GM19397 (cell line): ENCODE measurements around the gene CRYBG1.
"Not testable (repeated sequence)": the region's sequence is repeated elsewhere in the genome, so short reads cannot be mapped to it uniquely, and the experiment has no call there.

Experiments used
- ATAC-seq: cut with Tn5 transposase; IDR thresholded peaks from one replicate; pipeline ENCODE4 v1.9.1; 2021; ENCODE audit warnings: mild to moderate bottlenecking, moderate library complexity; ENCODE audit not compliant: unreplicated experiment

The CRYBG1 gene

DNA sequence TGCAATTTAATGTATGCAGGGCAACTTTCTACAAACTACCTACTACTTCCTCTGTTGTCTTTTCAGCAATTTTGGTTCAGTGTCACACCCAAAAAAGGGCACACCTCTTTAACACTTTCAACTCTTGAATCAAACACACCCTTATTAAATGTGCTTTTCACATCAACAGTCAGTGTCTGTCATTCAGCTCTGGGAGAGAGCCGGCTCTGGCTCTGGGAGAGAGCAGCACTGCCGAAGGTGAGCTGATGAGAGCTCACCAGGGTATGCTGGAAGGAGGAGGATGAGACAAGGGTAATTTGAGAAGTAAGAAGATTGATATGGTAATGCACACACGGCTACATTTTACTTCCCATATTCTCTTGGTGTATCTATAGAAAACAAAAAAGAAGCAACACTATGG lies 134.5 kb downstream of the CRYBG1 start:
- ATAC-seq = no peak

DNA sequence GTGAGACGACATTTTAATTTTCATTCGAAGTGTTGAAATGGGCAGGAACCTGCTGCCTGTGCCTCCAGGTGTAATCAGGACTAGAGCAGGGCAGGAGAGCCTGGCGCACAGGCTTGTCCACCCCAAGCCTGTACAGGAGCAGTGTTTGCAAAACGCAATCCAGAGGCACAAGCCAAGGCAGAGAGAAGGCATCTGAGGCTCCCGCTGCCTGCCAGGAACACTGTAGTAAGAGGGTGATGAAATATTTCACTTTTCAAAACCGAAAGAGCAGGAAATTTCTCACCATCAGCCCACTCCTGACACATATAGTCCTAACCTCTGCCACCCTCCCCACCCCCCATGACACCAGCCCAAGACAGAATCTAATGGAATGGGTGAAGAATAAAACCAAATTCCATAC lies 136.3 kb downstream of the CRYBG1 start:
- no peak for ATAC-seq

DNA sequence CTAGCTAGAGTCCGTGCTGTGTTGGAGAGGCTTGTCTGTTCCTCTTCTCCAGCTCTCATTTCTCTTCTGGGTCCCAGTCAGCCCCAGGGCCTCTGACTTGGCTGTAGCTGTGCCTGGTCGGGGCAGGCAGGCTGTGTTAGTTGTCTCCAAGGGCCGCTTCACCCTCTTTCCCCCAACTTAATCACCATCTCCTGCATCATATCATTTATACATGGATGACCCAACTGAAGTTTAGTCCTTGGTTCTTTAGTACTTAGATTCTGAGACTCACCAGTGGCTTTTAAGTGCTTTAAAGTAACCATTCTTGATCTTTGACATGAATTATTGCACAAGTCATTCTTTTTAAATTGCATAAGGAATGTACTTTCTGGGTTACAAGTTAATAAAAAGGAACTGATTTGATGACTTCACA lies 141.4 kb downstream of the CRYBG1 start:
- no peak for ATAC-seq

DNA sequence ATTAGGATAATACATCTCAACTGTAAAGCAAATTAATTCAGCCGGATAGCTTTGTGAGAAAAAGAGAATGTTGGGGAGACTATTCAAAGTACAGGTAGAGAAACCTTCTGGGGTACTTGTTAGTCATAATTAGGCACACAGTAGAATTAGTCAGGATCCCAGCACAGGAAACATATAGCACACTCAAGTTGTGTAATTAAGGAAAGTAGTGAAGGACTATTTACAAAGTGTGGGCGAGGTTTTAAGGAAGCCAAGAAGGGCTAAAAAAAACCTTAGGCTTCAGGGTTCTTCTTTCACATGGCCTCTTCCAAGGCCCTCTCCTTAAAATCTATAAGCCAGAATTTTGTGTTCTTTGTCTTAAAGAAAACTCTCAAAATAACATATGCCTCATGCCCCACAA lies 142.0 kb downstream of the CRYBG1 start:
- ATAC-seq = no peak

DNA sequence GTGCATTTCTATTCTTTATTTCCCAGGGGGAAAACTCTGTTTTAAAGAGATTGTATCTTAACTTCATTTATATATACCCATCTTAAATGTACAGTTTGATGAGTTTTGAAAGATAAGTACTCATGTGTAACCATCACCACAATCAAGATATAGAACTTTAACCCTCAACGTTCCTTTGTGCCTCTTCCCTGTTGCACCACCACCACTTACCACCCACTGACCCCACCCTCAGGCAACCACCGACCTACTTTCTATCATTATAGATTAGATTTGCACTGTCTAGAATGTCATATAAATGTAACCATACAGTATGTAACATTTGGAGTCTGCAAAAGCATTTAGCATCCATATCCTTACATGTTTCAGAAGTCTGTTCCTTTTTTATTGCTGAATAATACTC lies 147.8 kb downstream of the CRYBG1 start:
- ATAC-seq = no peak

DNA sequence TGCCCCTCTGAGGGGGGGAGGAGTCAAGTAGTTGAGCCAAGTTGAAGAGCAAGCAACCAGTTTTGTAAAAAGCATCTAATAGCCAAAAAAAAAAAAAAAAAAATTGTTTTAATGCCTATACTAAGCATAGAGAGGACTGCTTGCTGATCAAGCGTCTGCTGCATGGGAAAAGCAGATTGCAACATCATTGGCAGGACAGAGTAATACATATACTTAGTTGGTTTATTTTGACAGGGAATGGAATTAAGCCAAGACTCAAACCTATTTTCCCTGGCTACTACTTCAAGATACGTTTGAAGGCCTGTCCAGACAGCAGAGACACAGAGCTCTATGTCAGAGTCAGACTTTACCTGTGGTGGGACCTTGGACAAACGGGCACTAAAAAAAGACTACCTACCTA lies 148.3 kb downstream of the CRYBG1 start:
- no peak for ATAC-seq

DNA sequence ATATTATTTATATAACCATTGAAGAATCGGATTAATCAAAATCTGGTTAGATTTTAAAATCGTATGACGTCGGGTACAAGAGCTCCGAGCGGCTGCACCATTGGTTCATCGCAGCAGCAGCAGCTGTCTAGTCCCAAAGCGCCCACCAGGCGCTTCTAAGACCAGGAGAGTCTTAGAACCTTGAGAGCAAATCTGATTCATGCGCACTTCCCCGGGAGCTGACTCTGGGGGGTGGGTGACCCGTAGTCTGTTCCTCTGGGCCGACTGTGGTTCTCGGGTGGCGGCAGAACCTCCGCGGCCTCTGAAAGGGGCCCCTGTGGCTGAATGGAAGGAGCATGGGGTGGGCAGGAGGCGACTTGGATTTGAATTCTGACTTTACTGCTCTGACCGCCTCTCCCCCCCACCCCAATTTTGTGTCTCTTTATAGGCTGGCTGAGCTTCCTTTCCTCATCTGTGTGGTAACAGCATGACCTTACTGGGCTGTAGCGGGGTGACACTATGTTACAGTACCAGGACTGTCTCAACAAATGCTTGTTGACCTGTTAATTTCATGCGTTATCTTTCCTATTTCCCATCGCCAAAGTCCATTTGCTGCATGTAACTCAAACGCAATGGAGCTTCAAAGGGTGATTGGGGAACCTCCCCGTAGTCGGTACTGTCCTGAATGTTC lies 149.0 kb downstream of the CRYBG1 start:
- ATAC-seq = no peak

DNA sequence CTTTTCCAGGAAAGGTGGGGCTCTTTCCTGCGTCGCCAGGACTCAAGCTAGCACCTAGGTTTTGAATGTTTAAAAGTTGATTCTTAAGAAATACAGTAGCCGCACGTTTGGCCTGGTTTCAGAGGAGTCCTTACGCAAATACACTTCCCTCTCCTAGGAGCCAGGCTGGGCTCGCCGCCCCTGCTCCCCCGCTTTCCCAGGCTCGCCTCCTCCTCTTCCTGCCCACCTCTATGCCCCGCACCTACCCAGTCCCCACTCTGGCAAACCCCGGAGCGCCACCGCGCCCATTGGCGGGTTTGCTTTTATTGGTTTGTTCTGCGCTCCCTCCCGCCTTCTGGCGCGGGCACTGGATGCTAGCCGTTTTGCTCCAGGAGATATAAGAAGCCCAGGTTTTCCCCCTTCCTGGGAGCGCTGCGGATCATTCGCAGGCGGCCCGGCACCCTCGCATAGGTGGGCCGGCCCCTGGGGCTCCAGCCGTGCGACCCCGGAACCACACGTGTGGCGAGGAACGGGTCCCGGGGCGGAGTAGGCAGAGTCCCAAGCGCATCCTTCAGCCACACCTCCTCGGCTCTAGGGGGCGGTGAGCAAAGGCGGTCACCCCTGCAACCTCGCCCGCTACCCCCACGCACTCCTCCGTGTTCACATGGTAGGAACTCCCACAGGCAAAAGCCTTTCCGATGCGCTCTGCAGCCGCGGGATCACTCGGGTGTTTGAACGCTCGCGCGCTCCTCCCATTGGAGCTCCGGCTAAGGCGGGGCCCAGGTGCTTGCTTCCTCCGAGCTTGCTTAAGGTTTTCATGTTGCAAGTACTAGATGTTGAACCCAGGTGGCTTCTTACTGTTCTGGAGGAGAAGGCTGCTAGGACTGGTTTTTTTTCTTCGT lies 149.8 kb downstream of the CRYBG1 start:
- ATAC-seq = peak; percentile 35

DNA sequence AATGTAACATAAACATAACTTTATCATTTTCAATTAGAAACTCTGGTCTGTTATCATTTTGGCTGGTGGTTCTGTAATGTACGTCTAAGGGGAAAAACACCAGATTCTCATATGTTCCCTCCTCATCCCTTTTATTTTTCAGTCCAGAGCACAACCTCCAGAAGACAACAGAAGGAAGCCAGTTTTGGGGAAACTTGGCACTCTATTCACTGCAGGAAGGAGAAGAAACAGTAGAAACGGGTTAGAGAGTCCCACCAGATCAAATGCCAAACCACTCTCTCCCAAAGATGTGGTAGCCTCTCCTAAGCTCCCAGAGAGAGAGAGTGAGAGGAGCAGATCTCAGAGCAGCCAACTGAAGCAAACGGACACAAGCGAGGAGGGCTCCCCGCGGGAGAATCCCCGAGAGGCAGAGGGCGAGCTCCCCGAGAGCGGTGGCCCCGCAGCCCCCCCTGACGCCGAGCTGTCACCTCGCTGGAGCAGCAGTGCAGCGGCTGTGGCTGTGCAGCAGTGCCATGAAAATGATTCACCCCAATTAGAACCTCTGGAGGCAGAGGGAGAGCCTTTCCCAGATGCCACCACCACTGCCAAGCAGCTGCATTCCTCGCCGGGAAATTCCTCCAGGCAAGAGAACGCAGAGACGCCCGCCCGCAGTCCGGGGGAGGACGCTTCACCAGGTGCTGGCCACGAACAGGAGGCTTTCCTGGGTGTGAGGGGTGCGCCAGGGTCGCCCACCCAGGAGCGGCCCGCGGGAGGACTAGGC lies 151.0 kb downstream of the CRYBG1 start:
- peak; percentile 3 for ATAC-seq

DNA sequence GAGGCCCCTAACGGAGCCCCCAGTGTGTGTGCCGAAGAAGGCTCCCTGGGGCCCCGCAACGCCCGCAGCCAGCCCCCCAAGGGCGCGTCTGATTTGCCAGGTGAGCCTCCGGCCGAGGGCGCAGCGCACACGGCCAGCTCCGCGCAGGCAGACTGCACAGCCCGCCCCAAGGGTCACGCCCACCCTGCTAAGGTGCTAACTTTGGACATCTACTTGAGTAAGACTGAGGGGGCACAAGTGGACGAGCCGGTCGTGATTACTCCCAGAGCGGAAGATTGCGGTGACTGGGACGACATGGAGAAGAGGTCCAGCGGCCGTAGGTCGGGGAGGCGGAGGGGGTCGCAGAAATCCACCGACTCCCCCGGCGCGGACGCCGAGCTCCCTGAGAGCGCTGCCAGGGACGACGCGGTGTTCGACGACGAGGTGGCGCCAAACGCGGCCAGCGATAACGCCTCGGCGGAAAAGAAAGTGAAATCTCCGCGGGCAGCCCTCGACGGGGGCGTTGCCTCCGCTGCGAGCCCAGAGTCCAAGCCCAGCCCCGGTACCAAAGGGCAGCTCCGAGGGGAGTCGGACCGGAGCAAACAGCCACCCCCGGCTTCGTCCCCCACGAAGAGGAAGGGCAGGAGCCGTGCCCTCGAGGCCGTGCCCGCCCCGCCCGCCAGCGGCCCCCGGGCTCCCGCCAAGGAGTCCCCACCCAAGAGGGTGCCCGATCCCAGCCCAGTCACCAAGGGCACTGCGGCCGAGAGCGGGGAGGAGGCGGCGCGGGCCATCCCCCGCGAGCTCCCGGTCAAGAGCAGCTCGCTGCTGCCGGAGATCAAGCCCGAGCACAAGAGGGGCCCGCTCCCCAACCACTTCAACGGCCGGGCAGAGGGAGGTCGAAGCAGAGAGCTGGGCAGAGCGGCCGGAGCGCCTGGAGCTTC lies 151.8 kb downstream of the CRYBG1 start:
- ATAC-seq = peak; percentile 63

DNA sequence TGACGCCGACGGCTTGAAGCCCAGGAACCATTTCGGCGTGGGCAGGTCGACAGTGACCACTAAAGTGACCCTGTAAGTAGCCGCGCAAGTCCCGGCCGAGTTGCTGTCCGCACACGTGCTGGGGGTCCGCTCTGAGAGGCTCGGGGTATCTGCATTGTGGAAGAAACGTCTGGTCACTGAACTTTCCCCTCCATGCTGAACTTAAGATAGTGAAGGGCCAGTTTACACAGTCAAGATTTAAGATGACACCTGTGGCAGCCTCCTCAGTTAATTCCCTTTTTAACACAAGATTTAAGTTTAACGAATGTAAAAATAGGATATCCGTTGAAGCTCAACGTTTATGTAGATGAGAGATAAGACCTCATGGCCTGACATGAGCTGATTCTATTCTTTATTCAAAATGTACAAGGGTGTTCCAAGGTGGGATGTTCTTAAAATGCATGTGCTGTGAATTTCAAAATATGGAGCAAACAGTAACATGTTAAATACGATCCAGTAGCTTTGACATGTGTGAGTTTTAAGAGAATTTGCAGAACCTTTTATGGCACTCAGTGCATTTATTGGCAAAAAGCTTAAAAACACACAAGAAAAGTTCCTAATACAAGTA lies 152.6 kb downstream of the CRYBG1 start:
- no peak for ATAC-seq

DNA sequence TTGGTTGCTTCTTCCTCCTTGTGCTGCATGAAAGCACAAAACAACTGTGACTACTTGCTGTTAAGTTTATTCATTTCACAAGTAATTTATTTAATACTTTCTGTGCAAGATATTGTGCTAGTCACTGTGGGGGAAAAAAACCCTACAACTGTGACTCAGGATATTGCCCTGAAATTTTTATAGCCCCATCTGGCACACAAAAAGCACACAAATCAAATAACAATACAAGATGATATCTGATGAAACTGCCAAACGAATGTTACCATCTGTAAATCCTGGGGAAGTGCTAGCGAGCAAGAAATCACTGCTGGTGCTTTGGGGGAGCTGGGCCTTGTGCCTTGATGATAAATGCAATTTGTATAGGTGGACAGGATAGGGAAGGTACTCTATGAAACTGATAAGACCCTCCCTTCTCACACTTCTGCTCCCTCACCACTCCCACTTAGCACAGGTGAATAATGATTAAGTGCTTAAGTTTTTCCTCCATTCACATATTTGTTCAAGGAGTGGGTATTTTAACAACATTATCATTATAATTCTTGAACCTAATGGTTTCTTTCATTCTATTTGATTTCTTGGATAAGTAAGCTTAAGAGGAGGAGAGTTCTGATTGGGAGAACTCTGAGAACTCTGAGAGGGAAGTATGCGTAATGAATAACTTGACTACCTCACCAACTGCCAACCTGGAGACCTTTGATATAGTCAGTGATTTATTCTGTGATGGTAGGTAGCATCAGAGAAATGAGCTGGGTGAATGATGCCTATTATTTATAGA lies 153.5 kb downstream of the CRYBG1 start:
- ATAC-seq = no peak

DNA sequence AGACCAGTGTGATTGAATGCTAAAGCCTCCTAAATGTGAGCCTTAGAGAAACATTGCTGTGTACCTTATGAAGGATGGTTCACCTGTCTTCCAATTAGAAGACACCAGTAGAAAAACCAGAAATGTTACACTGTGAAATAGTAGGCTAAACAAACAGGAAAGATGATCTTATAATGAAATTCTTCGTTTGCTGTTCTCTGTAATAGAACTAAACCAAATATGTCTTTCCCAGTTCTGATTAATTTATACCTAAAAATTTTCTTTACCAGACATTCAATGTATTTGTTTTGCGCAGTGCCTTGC lies 154.0 kb downstream of the CRYBG1 start:
- no peak for ATAC-seq

DNA sequence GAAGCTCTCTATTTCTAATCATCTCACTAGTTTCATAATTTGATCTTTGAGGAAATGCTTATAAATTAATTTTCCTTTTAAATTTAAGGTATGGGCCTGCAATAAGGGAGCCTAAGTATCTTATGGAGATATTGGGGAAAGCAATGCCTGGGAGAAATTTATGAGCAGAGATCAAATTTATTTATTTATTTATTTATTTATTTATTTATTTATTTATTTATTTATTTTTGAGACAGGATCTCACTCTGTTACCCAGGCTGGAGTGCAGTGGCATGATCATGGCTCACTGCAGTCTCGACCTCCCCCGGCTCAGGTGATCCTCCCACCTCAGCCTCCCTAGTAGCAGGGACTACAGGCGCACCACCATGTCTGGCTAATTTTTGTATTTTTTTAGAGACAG lies 155.1 kb downstream of the CRYBG1 start:
- not testable (repeated sequence) for ATAC-seq

DNA sequence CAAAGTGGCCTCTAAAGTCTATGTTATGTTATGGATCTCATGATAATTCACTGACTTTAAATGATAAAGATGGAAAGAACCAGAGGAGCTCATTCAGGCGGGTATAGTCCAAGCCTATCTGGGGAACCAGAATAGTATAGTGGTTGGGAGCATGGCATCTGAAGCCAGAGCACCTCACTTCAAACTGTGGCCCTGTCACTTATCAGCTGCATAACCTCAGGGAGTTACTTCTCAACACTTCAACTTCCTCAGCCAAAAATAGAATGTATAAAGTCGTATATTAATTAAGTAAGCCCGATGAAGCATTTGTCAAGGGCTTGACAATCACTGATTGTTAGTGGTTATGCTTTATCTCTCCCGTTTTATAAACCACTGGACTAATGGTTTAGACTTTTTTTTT lies 156.1 kb downstream of the CRYBG1 start:
- no peak for ATAC-seq

DNA sequence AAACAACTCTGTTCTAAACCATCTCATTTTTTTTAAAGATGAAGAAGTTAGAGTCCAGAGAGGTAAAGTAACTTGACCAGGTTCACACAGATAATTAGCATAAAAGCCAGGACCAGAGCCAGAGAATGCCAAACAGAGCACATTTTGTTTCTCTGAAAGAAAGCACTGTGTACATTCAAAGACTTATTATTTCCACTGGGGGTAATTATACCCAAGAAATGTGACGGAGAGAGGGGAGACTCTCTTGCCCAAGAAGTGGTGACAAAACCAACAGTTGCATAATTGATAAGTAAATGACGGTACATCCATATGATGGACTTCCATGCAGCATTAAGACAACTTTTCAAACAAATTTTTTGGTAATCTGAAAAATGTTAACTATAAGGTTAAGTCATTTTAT lies 157.2 kb downstream of the CRYBG1 start:
- ATAC-seq = no peak

DNA sequence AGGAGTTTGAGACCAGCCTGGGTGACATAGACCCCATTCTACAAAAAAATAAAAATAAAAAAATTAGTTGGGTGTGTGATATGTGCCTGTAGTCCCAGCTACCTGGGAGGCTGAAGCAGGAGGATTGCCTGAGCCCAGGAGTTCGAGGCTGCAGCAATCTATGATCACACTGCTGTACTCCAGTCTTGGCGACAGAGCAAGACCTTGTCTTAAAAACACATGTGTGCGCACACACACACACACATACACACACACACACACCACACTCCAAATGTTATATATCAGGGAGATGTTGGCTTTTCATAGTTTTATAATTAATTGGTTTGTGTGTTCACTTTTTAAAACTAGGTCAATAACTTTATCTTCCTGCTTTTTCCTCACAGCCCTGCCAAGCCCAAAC lies 158.2 kb downstream of the CRYBG1 start:
- no peak for ATAC-seq

DNA sequence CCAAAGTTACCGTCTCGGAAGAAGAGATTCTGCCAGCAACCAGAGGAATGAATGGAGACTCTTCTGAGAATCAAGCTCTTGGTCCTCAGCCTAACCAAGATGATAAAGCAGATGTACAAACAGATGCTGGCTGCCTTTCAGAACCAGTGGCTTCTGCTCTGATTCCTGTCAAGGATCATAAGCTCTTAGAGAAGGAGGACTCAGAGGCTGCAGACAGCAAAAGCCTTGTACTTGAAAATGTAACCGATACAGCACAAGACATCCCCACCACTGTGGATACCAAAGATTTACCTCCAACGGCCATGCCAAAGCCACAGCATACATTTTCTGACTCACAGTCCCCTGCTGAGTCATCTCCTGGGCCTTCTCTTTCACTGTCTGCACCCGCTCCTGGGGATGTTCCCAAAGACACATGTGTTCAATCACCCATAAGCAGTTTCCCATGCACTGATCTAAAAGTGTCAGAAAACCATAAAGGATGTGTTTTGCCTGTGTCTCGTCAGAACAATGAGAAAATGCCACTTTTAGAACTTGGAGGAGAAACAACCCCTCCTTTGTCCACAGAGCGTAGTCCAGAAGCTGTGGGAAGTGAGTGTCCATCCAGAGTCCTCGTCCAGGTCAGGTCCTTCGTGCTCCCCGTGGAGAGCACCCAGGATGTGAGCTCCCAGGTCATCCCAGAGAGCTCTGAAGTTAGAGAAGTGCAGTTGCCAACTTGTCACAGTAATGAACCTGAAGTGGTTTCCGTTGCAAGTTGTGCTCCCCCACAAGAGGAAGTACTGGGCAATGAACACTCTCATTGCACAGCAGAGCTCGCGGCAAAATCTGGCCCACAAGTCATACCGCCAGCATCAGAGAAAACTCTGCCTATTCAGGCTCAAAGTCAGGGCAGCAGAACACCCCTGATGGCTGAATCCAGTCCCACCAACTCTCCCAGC lies 159.2 kb downstream of the CRYBG1 start:
- ATAC-seq = peak; percentile 50
